ENCODE results near the gene LMNTD2. TPM values are rescaled to one million over a fixed set of nuclear protein-coding genes. Genes with fewer than 3 reads are reported as not detected.

Gene LMNTD2
- total RNA-seq, 1 donor from 2014 or later: 2.3 TPM

DNA sequence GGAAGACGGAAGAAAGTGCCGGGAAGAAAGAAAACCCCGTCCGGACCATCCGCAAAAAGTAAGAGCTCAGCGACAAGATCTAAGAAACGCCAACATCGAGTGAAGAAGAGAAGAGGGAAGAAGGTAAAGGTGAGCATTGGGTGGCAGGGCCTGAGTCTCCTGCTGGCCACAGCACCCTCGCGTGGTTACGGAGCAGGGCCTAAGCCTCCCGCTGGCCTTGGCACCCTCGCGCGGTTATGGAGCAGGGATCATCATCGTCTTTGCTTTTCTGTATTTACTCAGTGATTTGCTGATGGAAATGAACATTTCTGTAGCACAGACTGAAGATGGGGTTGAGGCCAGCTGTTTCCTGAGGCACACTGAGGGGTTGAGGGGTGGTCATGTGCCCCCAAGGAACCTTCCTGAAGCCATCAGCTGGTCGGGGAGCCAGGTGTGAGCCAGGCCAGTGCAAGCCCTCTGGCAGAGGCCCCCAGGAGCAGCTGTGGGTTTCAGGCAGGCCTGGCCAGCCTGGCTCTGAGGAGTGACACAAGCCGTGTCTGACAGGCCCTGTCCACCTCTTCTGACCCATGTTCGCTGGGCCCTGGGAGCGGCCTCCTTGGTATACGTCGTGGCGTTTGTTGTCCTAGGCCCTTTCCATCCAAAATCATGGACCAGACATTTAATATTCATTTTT lies 41.2 kb upstream of the LMNTD2 start:
- Mint-ChIP-seq H3K27ac (ENCODE audit: unreplicated experiment) (no peak overlapping the region), H3K36me3 (ENCODE audit: unreplicated experiment) (peaks cover 2% of the 10 kb centered on the region)
- TF ChIP-seq, protein P1, sequence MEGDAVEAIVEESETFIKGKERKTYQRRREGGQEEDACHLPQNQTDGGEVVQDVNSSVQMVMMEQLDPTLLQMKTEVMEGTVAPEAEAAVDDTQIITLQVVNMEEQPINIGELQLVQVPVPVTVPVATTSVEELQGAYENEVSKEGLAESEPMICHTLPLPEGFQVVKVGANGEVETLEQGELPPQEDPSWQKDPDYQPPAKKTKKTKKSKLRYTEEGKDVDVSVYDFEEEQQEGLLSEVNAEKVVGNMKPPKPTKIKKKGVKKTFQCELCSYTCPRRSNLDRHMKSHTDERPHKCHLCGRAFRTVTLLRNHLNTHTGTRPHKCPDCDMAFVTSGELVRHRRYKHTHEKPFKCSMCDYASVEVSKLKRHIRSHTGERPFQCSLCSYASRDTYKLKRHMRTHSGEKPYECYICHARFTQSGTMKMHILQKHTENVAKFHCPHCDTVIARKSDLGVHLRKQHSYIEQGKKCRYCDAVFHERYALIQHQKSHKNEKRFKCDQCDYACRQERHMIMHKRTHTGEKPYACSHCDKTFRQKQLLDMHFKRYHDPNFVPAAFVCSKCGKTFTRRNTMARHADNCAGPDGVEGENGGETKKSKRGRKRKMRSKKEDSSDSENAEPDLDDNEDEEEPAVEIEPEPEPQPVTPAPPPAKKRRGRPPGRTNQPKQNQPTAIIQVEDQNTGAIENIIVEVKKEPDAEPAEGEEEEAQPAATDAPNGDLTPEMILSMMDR (IDR thresholded peaks at IDR 0.05; ENCODE audit: partially characterized antibody, unreplicated experiment): no peak

DNA sequence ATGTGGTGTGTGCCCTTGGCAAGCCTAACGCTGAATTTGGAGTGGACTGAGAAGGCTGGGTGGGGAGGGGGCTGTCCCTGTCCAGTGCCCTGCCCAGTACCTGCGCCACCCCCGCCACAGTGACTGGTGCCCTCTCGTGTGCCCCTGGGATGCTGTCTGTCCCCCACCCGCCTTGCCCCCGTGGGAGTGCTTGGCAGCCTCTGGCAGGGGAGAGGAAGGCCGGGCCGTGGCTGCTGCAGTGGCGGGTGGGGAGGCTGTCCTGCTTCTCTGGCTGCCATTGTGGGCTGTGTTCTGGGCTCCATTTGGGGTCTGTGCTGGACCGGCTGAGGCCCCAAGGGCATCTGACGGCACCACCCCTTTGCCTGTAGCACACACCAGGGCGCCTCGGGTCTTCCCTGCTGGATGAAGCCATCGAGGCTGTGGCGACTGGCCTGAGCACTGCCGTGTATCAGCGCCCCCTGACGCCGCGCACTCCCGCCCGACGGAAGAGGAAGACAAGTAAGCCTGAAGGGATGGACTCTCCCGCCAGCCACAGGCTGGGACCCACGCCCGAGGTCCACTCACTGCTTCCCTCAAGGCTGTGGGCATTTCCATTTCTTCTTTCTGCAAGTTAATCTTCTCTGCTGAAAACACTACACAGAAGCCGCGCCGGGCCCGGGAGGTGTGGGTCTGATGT lies 37.6 kb upstream of the LMNTD2 start:
- DNase-seq: no peak
- TF ChIP-seq, protein P1 (IDR thresholded peaks at IDR 0.05; ENCODE audit: partially characterized antibody, unreplicated experiment): no peak
- Mint-ChIP-seq H3K4me3 (ENCODE audit: unreplicated experiment) (no peak overlapping the region), H3K4me1 (ENCODE audit: low read depth, unreplicated experiment) (no peaks in the 10 kb centered on the region), H3K27me3 (ENCODE audit: unreplicated experiment) (peaks cover 10% of the 10 kb centered on the region), H3K27ac (ENCODE audit: unreplicated experiment) (no peak overlapping the region), H3K36me3 (ENCODE audit: unreplicated experiment) (no peaks in the 10 kb centered on the region), H3K9me3 (ENCODE audit: unreplicated experiment) (peaks cover 9% of the 10 kb centered on the region)

More for the DNA sequence above, 41.2 kb upstream of the LMNTD2 start:
- Mint-ChIP-seq H3K4me3 (ENCODE audit: unreplicated experiment) (no peak overlapping the region), H3K4me1 (ENCODE audit: low read depth, unreplicated experiment) (no peaks in the 10 kb centered on the region), H3K9me3 (ENCODE audit: unreplicated experiment) (peaks cover 6% of the 10 kb centered on the region), H3K27me3 (ENCODE audit: unreplicated experiment) (peaks cover 7% of the 10 kb centered on the region)
- no peak for DNase-seq

DNA sequence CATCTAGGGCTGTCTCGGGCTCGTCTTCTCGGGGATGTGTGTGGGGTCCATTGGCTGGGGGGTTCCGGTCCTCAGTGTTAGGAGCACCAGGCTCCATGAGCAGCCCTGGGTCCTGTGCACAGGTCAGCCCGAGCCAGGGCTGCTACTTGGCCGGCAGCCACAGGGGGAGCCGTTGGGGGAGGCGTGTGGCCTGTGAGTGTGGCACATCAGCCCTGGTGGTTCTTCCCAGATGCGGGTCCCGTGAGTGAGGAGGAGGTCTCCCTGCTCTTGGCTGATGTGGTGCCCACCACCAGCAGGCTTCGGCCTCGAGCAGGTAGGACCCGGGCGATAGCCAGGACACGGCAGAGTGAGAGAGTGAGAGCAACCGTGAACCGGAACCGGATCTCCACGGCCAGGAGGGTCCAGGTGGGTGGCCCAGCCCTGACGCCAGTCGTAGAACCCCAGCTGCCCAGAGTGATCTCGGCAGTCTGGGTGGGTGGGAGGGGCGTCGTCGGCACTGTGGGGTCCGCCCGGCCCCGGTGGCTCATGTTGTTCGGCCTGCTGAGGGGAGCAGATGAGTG lies 36.7 kb upstream of the LMNTD2 start:
- H3K4me3 Mint-ChIP-seq (ENCODE audit: unreplicated experiment): no peak overlapping the region
- no peak overlapping the region for H3K27ac Mint-ChIP-seq (ENCODE audit: unreplicated experiment)
- H3K36me3 Mint-ChIP-seq (ENCODE audit: unreplicated experiment): no peaks in the 10 kb centered on the region
- no peaks in the 10 kb centered on the region for H3K4me1 Mint-ChIP-seq (ENCODE audit: low read depth, unreplicated experiment)
- TF ChIP-seq, protein P1 (IDR thresholded peaks at IDR 0.05; ENCODE audit: partially characterized antibody, unreplicated experiment): no peak
- peaks cover 10% of the 10 kb centered on the region for H3K9me3 Mint-ChIP-seq (ENCODE audit: unreplicated experiment)
- peak; percentile 60 for DNase-seq
- H3K27me3 Mint-ChIP-seq (ENCODE audit: unreplicated experiment): peaks cover 10% of the 10 kb centered on the region

DNA sequence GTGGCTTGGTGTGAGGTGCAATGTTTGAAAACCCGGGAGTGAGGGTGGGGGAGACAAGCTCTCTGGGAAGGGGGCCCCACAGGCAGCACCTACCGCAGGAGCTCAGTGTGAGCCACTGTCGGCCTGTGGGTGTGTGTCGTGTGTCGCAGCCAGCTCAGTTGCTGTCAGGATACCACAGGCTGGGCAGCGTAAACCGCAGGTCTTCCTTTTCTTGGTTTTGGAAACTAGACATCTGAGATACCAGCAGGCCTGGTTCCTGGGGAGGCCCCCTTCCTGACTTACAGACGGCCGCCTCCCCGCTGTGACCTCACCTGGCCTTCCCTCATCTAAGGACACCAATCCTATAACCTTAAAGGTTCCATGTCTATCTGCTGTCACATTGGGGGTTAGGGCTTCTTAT lies 35.8 kb upstream of the LMNTD2 start:
- TF ChIP-seq, protein P1 (IDR thresholded peaks at IDR 0.05; ENCODE audit: partially characterized antibody, unreplicated experiment): no peak
- Mint-ChIP-seq H3K4me3 (ENCODE audit: unreplicated experiment) (no peak overlapping the region), H3K36me3 (ENCODE audit: unreplicated experiment) (no peaks in the 10 kb centered on the region), H3K9me3 (ENCODE audit: unreplicated experiment) (peaks cover 9% of the 10 kb centered on the region), H3K27me3 (ENCODE audit: unreplicated experiment) (peaks cover 10% of the 10 kb centered on the region), H3K27ac (ENCODE audit: unreplicated experiment) (no peak overlapping the region), H3K4me1 (ENCODE audit: low read depth, unreplicated experiment) (no peaks in the 10 kb centered on the region)
- DNase-seq: no peak

DNA sequence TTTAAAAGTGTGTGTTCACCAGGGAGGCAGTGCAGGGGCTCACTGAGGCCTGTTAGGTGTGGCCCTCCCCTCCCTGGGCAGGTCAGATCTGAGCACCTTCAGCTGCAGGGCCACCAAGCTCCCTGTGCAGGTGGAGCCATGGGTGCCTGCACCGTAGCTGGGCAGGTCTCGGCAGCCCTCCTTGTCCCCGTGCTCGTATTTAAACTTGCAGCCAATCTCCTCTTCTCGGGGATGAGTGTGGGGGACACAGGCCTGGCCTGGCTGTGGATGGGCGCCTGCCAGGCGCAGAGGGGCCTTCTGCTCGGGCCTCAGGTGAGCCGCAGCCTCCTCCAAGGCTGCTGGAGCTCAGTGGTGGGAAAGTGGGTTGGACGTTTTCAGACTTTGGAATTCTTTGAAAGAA lies 34.9 kb upstream of the LMNTD2 start:
- H3K4me3 Mint-ChIP-seq (ENCODE audit: unreplicated experiment): no peak overlapping the region
- no peak overlapping the region for H3K27ac Mint-ChIP-seq (ENCODE audit: unreplicated experiment)
- peaks cover 10% of the 10 kb centered on the region for H3K27me3 Mint-ChIP-seq (ENCODE audit: unreplicated experiment)
- H3K9me3 Mint-ChIP-seq (ENCODE audit: unreplicated experiment): peaks cover 12% of the 10 kb centered on the region
- TF ChIP-seq, protein P1 (IDR thresholded peaks at IDR 0.05; ENCODE audit: partially characterized antibody, unreplicated experiment): no peak
- DNase-seq: no peak
- H3K4me1 Mint-ChIP-seq (ENCODE audit: low read depth, unreplicated experiment): no peaks in the 10 kb centered on the region
- no peaks in the 10 kb centered on the region for H3K36me3 Mint-ChIP-seq (ENCODE audit: unreplicated experiment)
